ENCODE data around the gene RPL4. TPM values are rescaled to one million over a fixed set of nuclear protein-coding genes. Genes with fewer than 3 reads are reported as not detected.

The RPL4 gene
- total and polyA plus RNA-seq, 9 of the 15 experiments (the other 6 are each of a cell fraction or from before 2014, with no cell fraction given): 2,055 to 7,760 (median 5,069) TPM

- no peak for TF ChIP-seq ZNF449 (CRISPR knock-in tag; IDR thresholded peaks at IDR 0.05)
- peak; percentile 31; the same call in 1 of the 2 replicates for TF ChIP-seq ZNF24 (IDR thresholded peaks at IDR 0.05)
- peak; percentile 98 for TF ChIP-seq FUS (optimal IDR thresholded peaks at IDR 0.05; ENCODE audit: low read depth, low read length)
- TF ChIP-seq ZNF699 (CRISPR knock-in tag; IDR thresholded peaks at IDR 0.05; ENCODE audit: insufficient replicate concordance): no peak
- TF ChIP-seq PYGO2 (tag; IDR thresholded peaks at IDR 0.05): no peak
- 0 out of 2 replicates have a peak, but pooled peaks have one; percentile 60 for TF ChIP-seq L3MBTL2 (IDR thresholded peaks at IDR 0.05)
- 0 out of 2 replicates have a peak, but pooled peaks have one; percentile 25 for TF ChIP-seq MEF2D (tag; conservative IDR thresholded peaks at IDR 0.05; ENCODE audit: low read depth)
- peak; percentile 82; the same call in 1 of the 2 replicates for TF ChIP-seq TARDBP (IDR thresholded peaks at IDR 0.05)
- no peak; the same call in 1 of the 2 replicates for TF ChIP-seq ZNF75A (CRISPR knock-in tag; IDR thresholded peaks at IDR 0.05)
- TF ChIP-seq NR1H2 (CRISPR knock-in tag; IDR thresholded peaks at IDR 0.05): no peak
- TF ChIP-seq ZBTB7A (IDR thresholded peaks at IDR 0.05; ENCODE audit: borderline replicate concordance, control insufficient read depth, low read depth, low read length): peak; percentile 58; the same call in 1 of the 2 replicates
- TF ChIP-seq SMARCA5 (IDR thresholded peaks at IDR 0.05): no peak; the same call in 1 of the 2 replicates
- TF ChIP-seq ELF4 (CRISPR knock-in tag; IDR thresholded peaks at IDR 0.05): no peak
- no peak; the same call in 1 of the 2 replicates for TF ChIP-seq HBP1 (CRISPR knock-in tag; IDR thresholded peaks at IDR 0.05)
- TF ChIP-seq FOXK2 (conservative IDR thresholded peaks at IDR 0.05 in 1 of 2, IDR thresholded peaks at IDR 0.05 in 1 of 2; ENCODE audit: low read depth in 2 of 2): peak; percentile 91 to 92
- peak; percentile 88 for TF ChIP-seq MTA3 (IDR thresholded peaks at IDR 0.05; ENCODE audit: borderline replicate concordance)
- TF ChIP-seq RFX7 (CRISPR knock-in tag; IDR thresholded peaks at IDR 0.05): 0 out of 2 replicates have a peak, but pooled peaks have one; percentile 76
- no peak for TF ChIP-seq TRIM28 (IDR thresholded peaks at IDR 0.05)
- TF ChIP-seq HSF4 (CRISPR knock-in tag; IDR thresholded peaks at IDR 0.05; ENCODE audit: borderline replicate concordance): no peak
- TF ChIP-seq MTF1 (CRISPR knock-in tag; IDR thresholded peaks at IDR 0.05; ENCODE audit: borderline replicate concordance): no peak
- no peak for TF ChIP-seq ZC3H8 (IDR thresholded peaks at IDR 0.05)
- no peak for TF ChIP-seq ZNF239 (CRISPR knock-in tag; IDR thresholded peaks at IDR 0.05)
- no peak for TF ChIP-seq SRSF9 (IDR thresholded peaks at IDR 0.05; ENCODE audit: borderline replicate concordance, low read depth, low read length)
- TF ChIP-seq HMBOX1 (IDR thresholded peaks at IDR 0.05): no peak
Observed at GRCh38 chr15:66497502-66498455, 6.9 kb downstream of the RPL4 start, which contains the start of gene SNAPC5 (continued).
